Measurements from ENCODE around the gene SNX9. TPM values are rescaled to one million over a fixed set of nuclear protein-coding genes. Genes with fewer than 3 reads are reported as not detected.

SNX9 gene
- total RNA-seq, 1 experiment from 2014 or later, result 31.3 TPM

DNA sequence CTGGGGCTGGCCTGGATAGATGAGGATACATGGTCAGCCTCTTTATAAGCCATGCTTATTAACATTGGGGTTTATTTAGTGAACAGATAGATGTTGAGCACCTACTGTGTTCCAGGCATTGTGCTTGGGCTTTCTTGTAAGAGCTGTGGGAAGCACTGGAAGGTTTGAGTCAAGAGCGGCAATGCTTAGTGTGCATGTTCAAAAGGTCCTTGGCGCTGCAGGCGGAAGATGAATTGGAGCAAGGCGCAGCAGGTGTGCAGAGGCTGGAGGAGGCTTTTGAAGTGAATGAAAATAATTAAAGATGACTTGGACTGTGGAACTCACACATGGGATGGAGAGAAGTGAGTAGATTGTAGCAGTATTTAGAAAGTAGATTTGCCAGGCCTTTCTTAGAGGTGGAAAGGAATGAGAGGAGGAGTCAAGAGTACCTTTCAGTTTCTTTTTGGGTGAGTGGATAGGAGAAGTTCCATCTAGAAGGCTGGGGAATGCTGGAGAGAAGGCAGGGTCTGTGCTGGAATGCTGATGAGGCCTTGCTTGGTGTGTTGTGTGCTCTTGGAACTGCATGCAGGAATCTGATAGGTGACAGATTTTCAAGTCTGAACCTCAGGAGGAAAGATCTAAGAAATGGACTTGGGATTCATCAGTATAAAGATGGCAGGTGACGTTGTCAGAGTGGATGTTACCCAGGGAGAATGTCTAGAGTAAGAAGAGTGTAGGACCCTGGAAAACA lies 26.4 kb downstream of the SNX9 start:
- H3K79me1 ChIP-seq (ENCODE audit: insufficient read depth, low read depth, low read length, poor library complexity, severe bottlenecking), result peaks cover 5% of the 10 kb centered on the region
- H3K4me2 ChIP-seq (ENCODE audit: insufficient read depth, insufficient read length, low read length), result no peak overlapping the region
- no peak overlapping the region for H2BK12ac ChIP-seq (ENCODE audit: insufficient read length, low read depth, low read length)
- no peak overlapping the region for H3K56ac ChIP-seq (ENCODE audit: insufficient read length, low read depth, low read length)
- no peak overlapping the region for H3K18ac ChIP-seq (ENCODE audit: insufficient read length, low read depth, low read length)
- H3K4me3 Mint-ChIP-seq, result no peak overlapping the region
- no peaks in the 10 kb centered on the region for H3K27me3 Mint-ChIP-seq (ENCODE audit: low read depth)
- no peak overlapping the region for H3K23ac ChIP-seq (ENCODE audit: insufficient read length, low read depth, low read length)
- no peak overlapping the region for H2BK20ac ChIP-seq (ENCODE audit: low read depth, low read length, poor library complexity, severe bottlenecking)
- no peak overlapping the region for H3K27ac ChIP-seq (ENCODE audit: insufficient read length, low read depth, low read length)
- H3K23me2 ChIP-seq (ENCODE audit: insufficient read length, low read depth, low read length, poor library complexity, severe bottlenecking), result no peaks in the 10 kb centered on the region
- H3K79me2 ChIP-seq (ENCODE audit: insufficient read depth, low read length), result peaks cover 47% of the 10 kb centered on the region; the same call in 1 of the 2 replicates
- peak overlapping the region; percentile 13 for H4K91ac ChIP-seq (ENCODE audit: insufficient read length, low read depth, low read length)
- H3K14ac ChIP-seq (ENCODE audit: insufficient read depth, low read length), result peak overlapping the region; percentile 90; the same call in 1 of the 2 replicates
- peak overlapping the region in 2 of 3 experiments; percentile 12 to 15; a peak in 4 of 7 replicates for H3K27ac Mint-ChIP-seq
- no peak overlapping the region for H3K4ac ChIP-seq (ENCODE audit: low read depth, low read length)
- no peak overlapping the region for H2BK15ac ChIP-seq (ENCODE audit: low read depth, low read length)
- no peak overlapping the region for H4K8ac ChIP-seq (replicated peaks; ENCODE audit: insufficient read length, low read depth, low read length)
- no peaks in the 10 kb centered on the region for H4K20me1 ChIP-seq (ENCODE audit: control insufficient read depth, insufficient read depth, insufficient read length)
- H3T11ph ChIP-seq (ENCODE audit: low read length), result no peak overlapping the region
- no peak overlapping the region for H3K9ac ChIP-seq (ENCODE audit: extremely low read depth, insufficient read length, low read length)
- no peak overlapping the region for H2AK5ac ChIP-seq (ENCODE audit: insufficient read length, low read length)
- no peak overlapping the region for H2BK5ac ChIP-seq (ENCODE audit: insufficient read length, low read length)
- H3K27me3 ChIP-seq (ENCODE audit: insufficient read depth, low read length), result no peaks in the 10 kb centered on the region
- no peak overlapping the region for H2BK120ac ChIP-seq (ENCODE audit: low read depth, low read length, poor library complexity, severe bottlenecking)
- H3K4me1 Mint-ChIP-seq, result peaks cover 40 to 50% of the 10 kb centered on the region in 2 experiments
- peaks cover 13 to 14% of the 10 kb centered on the region in 2 experiments; a peak in 4 of 5 replicates for H3K9me3 Mint-ChIP-seq
- H3K9me3 ChIP-seq (ENCODE audit: control insufficient read depth, low read depth, low read length), result no peaks in the 10 kb centered on the region
- TF ChIP-seq, protein P1, sequence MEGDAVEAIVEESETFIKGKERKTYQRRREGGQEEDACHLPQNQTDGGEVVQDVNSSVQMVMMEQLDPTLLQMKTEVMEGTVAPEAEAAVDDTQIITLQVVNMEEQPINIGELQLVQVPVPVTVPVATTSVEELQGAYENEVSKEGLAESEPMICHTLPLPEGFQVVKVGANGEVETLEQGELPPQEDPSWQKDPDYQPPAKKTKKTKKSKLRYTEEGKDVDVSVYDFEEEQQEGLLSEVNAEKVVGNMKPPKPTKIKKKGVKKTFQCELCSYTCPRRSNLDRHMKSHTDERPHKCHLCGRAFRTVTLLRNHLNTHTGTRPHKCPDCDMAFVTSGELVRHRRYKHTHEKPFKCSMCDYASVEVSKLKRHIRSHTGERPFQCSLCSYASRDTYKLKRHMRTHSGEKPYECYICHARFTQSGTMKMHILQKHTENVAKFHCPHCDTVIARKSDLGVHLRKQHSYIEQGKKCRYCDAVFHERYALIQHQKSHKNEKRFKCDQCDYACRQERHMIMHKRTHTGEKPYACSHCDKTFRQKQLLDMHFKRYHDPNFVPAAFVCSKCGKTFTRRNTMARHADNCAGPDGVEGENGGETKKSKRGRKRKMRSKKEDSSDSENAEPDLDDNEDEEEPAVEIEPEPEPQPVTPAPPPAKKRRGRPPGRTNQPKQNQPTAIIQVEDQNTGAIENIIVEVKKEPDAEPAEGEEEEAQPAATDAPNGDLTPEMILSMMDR (conservative IDR thresholded peaks at IDR 0.05), result no peak
- peaks cover 12 to 15% (median 12%) of the 10 kb centered on the region in 3 experiments for H3K36me3 Mint-ChIP-seq (ENCODE audit: insufficient read depth in 1 of 3, low read depth in 3 of 3)
- DNase-seq, result no peak
- no peak overlapping the region for H4K5ac ChIP-seq (ENCODE audit: insufficient read length, low read depth, low read length)
- no CpG with 5 or more reads among the region's 5 CpGs for WGBS (ENCODE audit: extremely low coverage, insufficient read length, low lambda C conversion rate)
- H3K4me1 ChIP-seq (ENCODE audit: insufficient read depth, low read length), result peaks cover 17% of the 10 kb centered on the region
- H2AFZ ChIP-seq (ENCODE audit: low read length), result no peak overlapping the region

All from H9 (cell line).